Medulla oblongata (tissue), 1 donor: Measurements from ENCODE around the gene PPP1R15B.
"Not testable (repeated sequence)": the region's sequence is repeated elsewhere in the genome, so short reads cannot be mapped to it uniquely, and the experiment has no call there.

Experiments used
- DNase-seq: peaks from one replicate; pipeline ENCODE4 v3.0.0-alpha.2; 2015; ENCODE audit errors: extremely low spot score

PPP1R15B gene

DNA sequence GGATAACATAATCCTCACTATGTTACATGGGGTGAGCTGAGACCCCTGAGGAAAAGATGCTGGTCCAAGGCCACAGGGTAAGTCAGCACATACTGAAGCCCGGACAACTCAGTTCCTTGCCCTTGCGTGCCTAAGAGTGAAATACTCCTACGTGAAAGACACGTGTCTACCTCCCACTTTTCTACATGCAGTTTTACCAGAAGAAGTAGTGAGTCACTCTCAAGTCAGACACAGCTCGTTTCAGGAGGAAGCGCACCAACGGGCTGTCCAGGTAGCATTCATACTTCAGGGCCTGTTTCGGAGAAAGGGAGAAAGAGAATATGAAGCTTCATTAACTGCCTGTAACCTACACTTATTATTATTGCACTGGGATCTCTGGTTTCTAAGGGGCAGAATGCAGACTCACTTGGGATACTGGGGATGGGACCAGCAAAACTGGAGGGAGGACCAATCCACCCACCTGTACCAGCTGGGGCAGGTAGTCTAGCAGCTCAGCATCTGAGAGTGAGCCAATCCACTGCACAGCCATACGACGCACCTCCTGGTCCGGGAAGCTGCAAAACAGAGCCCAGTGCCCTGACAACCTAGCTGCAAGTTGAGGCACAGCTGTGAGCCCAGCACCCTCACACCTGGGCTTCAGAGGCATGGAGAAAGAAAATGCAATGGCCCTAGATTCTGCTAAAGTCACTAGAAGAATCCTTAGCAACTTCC lies 32.4 kb upstream of the PPP1R15B start:
- DNase-seq, result no peak

DNA sequence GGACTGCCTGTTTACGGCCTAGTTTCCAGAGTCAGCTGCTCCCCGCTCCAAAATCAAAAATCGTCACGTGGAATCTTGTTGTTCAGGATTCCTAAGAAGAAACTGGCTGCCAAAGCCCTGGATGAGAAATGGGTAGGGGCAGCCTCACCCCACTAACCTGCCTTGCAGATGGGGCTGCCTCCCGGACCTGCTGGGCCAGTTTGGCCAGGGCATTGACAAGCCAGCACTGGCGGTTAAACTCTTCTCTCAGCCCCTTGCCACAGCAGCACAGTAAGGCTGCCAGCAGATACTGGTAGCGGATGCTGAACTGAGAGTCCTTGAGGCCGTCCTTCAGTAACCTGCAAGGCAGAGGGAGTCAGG lies 31.6 kb upstream of the PPP1R15B start:
- no peak for DNase-seq

DNA sequence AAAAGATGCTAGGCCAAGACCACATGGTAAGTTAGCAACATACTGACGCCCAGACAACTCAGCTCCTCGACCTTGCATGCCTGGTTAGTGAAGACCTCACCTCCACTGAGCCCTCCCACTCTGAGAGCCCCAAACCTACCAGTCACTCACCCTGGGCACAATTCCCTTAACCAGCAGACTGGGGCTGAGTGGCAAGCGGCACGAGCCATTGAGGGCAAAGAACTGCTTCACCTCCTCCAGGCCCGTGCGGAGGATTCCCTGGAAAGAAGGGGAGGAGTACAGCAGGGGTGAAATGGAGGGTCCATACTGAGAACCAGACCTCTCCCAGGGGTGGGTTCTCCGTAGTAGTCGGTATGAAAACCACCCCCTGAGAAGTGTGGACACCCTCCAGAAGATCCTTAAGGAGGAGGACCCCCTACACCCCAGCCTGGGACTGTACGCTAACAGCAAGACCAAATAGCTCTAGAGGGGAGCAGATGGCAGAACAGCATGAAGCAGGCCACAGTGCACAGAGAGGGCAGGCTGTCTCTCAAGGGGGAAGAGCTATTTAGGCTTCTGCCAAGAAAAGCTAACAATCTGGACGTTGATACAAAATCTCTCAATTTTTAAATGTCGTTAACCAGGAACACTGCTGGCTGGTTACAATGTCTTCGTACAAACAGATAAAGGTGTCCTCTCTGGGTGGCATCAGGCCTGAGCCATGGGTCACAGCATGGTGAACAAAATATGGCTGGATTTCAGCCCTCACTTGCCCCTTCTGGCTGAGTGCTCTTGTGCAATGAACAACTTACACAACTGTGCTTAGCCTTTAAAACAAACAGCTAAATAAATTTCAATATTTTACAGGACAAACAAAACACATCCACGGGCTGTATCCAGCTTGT lies 31.0 kb upstream of the PPP1R15B start:
- no peak for DNase-seq

DNA sequence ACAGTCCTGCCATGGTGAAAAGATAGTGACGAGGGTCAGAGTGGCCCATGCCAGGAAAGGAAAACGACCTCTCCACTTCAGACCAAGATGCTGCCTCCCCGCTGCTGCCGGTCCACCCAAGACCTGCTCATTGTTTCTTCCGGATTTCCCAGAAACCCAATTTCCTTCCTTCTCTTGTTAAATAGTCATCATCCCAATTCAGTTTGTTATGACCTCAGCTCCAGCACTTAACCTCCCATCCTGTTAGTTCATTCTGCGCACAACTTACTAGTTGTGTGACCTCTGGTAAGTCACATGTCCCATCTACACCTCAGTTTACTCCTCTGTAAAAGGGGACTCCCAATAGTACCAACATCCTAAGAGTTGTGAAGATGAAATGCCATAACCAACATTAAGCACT lies 29.9 kb upstream of the PPP1R15B start:
- no peak for DNase-seq

DNA sequence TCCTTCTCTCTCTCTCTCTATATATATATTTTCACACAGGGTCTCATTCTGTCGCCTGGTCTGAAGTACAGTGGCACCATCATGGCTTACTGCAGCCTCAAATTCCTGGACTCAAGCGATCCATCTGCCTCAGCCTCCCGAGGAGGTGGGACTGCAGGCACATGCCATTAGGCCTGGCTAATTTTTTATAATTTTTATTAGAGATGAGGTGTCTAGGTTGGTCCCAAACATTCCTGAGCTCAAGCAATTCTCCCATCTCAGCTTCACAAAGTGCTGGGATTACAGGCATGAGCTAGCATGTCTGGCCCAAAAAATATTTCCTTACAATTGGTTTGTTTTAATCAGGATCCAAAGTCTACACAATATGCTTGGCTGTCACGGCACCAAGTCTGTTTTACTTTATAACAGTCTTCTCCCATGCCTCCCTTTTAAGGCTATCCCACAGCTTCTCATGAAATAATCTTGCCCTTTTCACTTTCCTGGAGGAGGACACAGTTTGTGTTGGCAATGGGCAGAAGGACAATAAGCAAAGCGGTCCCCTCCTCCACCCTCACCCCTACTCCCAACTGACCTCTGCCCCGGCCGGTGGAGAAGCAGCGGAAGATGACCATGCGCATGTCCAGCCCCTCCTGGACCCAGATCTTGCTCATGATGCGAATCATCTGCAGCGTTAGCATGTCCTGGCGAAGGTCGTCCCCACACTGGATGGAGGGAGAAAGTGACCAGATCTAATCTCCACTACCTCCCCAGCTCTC lies 28.2 kb upstream of the PPP1R15B start:
- no peak for DNase-seq

DNA sequence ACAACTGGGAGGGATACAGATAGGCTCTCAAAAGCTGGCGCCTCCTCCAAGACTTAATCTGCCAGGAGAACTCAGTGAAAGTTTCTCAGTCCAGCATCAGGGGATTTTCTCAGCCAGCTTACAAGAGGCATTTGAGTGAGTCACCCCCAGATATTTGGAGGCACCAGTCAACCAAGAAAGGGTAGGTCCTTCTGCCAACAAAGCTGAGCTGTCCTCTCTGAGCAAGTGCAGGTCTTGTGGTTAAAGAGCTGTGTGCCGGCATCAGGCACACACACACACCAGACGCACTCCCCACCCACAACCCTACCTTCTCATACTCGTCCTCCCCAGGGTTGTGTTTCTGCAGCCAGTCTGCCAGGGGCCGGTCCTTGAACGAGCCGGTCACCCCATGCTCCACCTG lies 27.0 kb upstream of the PPP1R15B start:
- no peak for DNase-seq

DNA sequence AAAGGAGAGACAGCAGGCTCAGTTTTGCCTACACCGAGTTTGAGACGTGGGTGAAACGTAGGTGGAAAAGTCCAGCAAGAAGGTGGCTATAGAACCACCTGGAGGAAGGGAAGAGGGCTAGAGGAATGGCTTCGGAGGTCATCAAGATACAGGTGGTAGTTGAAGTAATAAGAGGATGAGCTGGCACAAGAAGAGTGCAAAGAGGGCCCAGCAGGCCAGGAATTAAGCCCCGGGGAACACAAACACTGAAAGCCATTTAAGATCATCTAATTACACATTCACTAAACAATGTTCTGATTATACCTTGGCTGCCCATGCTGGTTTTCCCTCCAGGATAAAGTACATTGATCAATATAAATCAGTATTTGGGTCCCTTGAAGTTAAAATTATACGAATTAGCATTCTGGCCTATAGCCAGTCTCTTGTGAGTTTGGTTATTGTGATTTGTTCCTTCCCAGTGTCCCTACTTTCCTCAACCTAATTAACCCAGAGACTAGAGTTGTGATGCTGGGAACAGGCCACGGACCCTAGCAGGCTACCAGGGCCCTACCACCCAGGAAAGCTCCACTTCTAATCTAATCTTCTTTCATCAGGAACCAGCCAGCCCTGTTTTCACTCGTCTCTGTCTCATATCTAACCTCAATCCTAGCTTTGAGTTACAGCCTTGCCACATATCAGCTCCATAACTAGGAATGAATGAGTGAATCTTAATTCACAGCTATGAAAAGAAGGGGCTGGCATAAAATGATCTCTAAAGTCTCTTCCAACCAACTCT lies 26.4 kb upstream of the PPP1R15B start:
- no peak for DNase-seq

DNA sequence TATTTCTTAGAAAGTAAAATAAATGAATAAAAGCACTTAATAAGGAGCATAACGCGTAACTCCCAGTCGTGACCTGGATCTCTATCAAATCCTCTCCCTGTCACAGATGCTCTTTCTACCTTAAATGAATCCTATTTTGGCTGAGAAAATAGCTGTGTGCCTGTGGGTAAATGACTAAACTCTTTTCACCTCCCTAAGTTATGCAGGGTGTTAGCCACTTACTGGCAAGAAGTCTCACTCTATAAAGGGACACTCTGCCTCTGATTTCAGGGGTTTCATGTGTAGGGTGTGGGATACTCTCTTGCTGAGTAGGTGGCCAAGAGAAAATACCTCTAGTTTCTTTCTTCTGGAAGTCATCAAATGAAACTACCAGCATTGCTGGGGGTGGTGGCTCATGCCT lies 24.3 kb upstream of the PPP1R15B start:
- DNase-seq, result no peak

DNA sequence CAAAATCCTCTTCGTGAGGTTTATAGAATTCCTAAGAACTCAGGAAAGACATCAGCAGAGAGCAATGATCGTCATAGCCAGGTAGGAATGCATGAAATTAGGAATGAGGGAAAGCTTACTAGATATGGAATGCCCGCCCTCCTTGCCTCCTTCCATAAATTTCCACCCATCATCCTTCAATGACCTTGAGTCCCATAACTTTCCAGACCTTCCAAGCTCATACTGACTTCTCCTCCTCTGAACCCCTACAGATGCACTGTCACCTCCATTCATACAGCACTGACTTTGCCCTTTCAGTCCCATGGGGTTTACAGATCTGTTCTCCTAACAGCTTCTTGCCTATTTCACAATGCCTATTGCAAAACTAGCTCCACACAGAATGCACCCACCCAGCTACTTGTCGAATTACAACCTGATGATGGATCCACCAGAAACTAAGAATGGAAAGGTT lies 23.8 kb upstream of the PPP1R15B start:
- DNase-seq, result no peak

DNA sequence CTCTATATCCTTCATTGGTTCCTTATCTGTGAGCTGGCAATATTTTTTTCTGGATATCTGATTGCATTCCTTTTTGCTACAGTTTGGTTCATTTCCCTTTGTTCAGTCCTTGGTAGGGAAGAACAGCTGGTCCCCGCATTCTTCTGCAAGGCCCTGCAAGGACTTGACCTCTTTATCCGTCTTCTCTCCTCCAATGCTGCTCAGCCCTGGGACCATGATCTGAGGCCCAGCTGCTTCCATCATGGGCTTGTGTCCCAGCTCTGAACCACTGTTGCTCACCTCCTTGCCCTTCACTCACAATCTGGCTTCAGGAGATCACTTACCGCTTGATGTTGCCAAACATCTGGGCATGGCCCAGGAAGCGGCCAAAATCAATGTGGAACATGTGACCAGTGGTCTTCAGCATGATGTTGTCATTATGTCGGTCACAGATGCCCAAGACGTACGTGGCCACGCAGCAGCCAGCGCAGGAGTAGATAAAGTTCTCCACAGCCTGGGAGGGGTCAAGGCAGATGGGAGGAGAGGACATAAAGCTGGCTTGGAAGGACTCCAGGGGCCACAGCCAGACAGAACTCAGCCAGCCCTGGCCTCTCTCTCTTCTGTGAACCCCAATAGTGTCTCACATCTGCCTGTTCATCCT lies 22.6 kb upstream of the PPP1R15B start:
- no peak for DNase-seq

DNA sequence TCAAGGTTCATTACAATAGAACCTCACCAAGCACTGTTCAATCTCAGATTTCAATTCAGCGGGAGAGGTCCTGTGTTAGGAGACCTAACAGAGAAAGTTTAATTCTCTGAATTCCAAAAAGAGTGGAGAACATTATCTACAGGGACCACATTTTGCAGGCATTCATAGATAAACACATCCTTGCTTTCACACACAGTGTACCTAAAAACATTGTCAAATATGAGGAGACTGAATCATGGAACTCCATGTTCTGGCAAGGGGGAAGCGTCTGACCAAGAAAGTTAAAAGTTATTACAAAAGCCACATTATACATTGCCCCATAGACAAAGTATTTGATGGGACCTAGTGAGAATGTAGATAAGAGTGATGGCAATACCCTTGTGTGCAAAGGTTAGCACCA lies 21.1 kb upstream of the PPP1R15B start:
- no peak for DNase-seq

DNA sequence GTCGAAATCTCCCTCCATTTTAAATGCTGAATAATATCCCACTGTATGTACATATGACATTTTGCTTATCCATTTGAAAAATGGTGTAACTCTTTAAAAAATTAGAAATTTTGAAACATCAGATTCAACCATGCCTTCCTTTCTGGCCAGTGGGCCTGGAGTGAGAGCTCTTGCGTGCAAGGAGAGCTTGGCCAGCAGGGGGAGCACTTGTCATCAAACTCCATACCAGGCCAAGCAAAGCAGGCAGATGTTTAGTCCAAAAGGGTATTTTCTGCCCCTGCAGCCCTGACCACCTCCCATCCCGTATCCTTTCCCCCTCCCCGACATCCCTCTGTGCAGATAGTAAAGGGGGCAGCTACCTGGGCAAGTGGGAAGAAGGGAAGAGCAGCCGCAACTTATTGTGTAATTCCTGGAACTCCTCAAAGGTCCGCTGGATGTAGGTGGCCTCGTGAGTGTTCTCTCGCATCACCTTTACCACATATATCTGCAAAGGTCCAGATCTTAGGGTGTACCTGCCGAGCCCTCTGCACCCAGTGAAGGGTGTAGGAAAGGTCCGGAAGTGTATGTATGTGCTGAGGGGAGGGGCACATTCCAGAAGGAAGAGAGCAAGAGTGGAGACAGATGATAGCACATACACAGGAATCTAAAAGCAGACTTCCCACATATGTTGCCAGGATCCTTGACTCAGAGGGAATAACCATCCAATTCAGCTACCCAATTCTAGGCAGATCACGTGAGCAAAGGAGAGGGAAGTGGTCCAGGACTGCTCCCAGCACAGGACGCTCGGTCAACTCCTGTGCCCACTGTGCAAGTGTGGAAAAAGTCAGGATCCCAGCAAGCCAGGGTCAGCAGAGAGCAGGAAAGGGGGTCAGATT lies 19.9 kb upstream of the PPP1R15B start:
- DNase-seq, result peak; percentile 86

DNA sequence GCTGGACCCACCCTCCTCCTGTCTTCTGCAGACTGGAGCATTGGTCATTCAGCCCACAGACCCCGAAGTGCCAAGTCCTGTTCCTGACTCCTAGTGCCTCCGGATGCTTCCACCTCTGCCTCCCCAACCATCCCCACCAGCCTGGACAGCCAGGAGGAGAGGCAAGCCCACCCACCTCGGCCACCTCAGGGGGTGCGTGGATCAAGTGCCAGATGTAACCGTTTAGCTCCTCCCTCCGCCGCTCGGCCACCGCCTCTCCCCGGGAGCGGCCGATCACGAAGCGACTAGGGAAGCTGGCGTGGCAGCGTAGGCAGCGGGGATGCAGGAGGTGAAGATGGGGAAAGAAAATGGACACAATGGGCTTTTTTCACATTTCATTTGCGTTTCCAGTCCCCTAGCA lies 18.1 kb upstream of the PPP1R15B start:
- DNase-seq, result no peak

DNA sequence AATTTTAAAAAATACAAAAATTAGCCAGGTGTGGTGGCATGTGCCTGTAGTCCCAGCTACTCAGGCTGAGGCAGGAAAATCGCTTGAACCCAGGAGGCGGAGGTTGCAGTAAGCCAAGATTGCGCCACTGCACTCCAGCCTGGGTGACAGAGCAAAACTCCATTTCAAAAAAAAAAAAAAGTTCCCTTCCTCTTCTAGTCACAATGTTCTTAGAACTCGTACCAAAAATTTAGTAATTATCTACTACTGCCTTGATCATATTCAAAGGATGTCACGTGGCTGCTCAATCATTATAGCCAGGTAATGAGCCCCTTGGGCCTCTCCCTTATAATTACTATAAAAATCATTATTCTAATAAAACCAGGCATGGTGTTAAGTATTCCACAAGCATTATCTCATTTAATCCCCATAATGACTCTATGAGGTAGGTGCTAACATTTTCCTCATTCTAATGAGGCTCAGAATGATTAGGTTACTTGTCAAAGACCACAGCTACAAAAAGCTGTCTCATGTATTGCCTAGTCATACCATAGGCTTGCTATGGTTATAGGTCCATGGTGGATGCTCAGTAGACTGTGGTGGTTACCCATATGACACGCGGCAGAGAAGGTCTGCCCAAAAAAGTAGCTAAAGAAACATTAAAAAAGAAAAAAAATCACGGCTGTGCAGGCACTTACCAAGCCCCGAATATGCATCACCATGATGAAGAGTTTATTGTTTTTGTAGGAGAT lies 15.5 kb upstream of the PPP1R15B start:
- no peak for DNase-seq

DNA sequence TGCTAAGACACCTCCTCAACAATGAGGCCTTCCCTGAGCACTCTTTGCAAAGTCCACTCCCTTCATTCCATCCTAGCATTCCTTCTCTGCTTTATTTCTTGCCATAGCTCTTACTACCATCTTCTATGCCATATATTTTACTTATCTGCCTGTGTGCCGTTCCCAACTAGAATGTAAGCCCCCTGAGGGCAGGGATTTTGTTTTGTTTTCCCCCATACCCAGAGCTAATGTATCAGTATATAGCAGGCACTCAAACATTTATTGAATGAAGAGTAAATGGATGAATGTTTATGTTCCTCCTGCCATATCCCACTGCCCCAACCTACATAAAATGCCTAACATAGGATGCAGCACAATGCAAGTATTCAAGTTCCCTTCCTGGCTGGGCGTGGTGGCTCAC lies 14.9 kb upstream of the PPP1R15B start:
- no peak for DNase-seq

DNA sequence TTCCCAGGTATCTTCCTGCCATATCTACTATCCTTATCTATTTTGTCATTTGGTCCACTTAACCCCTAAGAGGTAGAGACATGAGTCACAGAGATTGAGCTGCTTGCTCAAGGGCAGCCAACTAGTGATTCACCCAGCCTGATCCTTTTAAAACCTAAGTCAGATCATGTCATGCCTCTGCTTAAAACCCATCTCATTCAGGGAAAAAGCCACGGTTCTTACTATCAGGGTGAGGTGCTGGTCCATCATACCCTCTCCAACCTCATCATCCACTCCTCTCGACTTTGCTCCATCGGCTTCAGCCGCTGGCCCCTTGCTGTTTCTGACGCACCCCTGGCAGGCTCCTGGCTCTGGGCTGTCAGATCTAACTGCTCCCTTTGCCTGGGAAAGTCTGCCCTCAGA lies 14.4 kb upstream of the PPP1R15B start:
- DNase-seq, result no peak

DNA sequence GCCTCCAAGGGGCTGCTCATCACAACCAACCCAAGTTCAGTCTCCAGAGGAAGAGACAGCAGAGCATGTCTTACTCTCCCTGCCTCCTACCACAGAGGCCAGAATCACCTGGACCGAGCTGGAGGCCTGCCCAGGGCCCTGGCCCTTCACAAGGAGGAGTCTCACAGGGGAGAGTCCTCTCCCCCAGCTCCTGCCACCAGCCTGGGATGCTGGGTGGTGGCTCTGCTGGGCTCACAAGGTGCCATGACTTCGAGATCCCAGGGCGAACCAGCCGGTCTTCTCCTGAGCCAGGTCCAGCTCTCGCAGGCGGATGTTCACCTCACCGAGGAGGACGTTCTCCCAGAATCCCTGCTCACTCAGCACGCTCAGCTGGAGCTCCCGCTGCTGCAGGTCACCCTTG lies 13.0 kb upstream of the PPP1R15B start:
- DNase-seq, result no peak

DNA sequence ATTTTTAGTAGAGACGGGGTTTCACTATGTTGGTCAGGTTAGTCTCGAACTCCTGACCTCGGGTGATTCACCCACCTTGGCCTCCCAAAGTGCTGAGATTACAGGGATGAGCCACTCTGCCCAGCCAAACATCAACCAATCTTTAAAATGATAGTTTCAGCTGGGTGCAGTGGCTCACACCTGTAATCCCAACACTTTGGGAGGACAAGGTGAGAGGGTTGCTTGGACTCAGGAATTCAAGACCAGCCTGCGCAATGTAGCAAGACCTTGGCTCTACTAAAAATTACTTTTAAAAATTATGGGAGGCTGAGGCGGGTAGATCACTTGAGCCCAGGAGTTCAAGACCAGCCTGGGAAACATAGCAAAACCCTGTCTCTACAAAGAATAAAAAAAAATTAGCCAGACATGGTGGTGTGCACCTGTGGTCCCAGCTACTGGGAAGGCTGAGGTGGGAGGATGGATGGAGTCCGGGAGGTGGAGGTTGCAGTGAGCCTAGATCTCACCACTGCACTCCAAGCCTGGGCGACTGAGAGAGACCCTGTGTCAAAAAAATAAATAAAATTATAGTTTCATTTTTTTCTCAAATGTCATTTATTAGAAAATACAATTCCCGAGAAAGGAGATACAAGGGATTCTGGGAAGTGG lies 10.6 kb upstream of the PPP1R15B start:
- DNase-seq, result not testable (repeated sequence)

DNA sequence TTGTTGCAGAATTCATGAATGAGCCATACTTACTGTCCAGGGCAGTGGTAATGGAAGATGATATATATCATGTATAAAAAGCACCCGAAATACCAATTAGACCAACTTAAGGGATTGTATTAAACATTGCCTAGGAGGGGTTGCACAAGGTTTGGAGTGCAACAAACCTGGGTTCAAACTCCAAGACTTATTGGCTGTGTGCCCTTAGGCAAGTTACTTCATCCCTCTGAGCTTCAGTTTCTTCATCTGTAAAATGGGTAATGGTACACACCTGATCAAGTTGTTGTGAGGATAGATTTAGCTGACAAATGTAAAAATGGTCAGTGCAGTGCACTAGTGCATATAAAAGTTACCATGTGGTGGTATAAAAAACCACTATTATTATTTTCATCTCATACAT lies 9.8 kb upstream of the PPP1R15B start:
- DNase-seq, result no peak
